Endothelial cell of umbilical vein (primary cell): ENCODE results near the gene VCAN. TPM values are rescaled to one million over a fixed set of nuclear protein-coding genes. Genes with fewer than 3 reads are reported as not detected.

ENCODE experiments used
- BruUV-seq: library from RNA; stranded (reverse); fragments of 400-500 nt; replicated peaks from 2 replicates; lab custom pipeline; 2021; lab: Mats Ljungman, UMichigan
- CTCF ChIA-PET: fragments of 300-600, 350-600 bp; sonication (Branson Sonifier 250); formaldehyde crosslinking; loops from one replicate; lab custom pipeline; 2021; ENCODE audit warnings: antibody characterized with exemption, inconsistent platforms; lab: Charles Lee
- POLR2A ChIA-PET: fragments of 300-600, 350-600 bp; sonication (Branson Sonifier 250); formaldehyde crosslinking; loops from one replicate; lab custom pipeline; 2021; ENCODE audit warnings: antibody characterized with exemption, inconsistent platforms; lab: Charles Lee
- DNase-seq: peaks from one replicate; pipeline ENCODE4 v3.0.0-alpha.2; 2011; ENCODE audit warnings: low read depth, low spot score
- FAIRE-seq: peaks from 2 replicates; lab custom pipeline; 2011; peaks lifted over from hg19 to GRCh38; lab: Jason Lieb, UNC
- H2AFZ ChIP-seq: 2 replicates; pipeline ENCODE4 v1.6.0; 2012; ENCODE audit warnings: low read depth, low read length, control low read depth, inconsistent platforms
- H3K27ac ChIP-seq: 2 replicates; pipeline ENCODE4 v1.5.1; 2011; ENCODE audit warnings: low read depth, mild to moderate bottlenecking, control low read depth, low read length, moderate library complexity; ENCODE audit not compliant: insufficient read depth
- H3K27me3 ChIP-seq, 2 experiments: 2 replicates each; pipeline versions ENCODE4 v1.6.0 to v1.6.1; 2011; ENCODE audit warnings: low read length in 2 of 2, mixed read lengths in 1 of 2; ENCODE audit not compliant: control insufficient read depth in 2 of 2, insufficient read depth in 2 of 2
- H3K36me3 ChIP-seq, 2 experiments: 2 replicates in 1 of 2; 3 replicates in 1 of 2; pipeline ENCODE4 v1.5.1; 2011; ENCODE audit warnings: low read length in 2 of 2, mild to moderate bottlenecking in 1 of 2, moderate library complexity in 1 of 2; ENCODE audit not compliant: control insufficient read depth in 2 of 2, insufficient read depth in 2 of 2; ENCODE audit errors: extremely low read depth in 1 of 2
- H3K4me1 ChIP-seq: 3 replicates; pipeline ENCODE4 v1.5.1; 2011; ENCODE audit warnings: mild to moderate bottlenecking, low read length; ENCODE audit not compliant: control insufficient read depth, insufficient read depth; ENCODE audit errors: extremely low read depth
- H3K4me2 ChIP-seq: 2 replicates; pipeline ENCODE4 v1.6.1; 2011; ENCODE audit warnings: low read length, control low read depth, mixed read lengths; ENCODE audit not compliant: insufficient read depth
- H3K4me3 ChIP-seq, 3 experiments: fragments of 200-600 bp in 1 of 3; sonication (generic), shearing (Covaris generic) in 1 of 3; replicated peaks in 1 of 3; 2 replicates each; pipeline ENCODE4 v1.5.1; 2011 to 2016; ENCODE audit warnings: control low read depth in 3 of 3, low read length in 3 of 3, mild to moderate bottlenecking in 2 of 3, inconsistent platforms in 1 of 3, low read depth in 1 of 3, moderate library complexity in 1 of 3; ENCODE audit not compliant: insufficient read depth in 1 of 3
- H3K79me2 ChIP-seq: 2 replicates; pipeline ENCODE4 v1.6.0; 2012; ENCODE audit warnings: low read length, inconsistent platforms; ENCODE audit not compliant: control insufficient read depth, insufficient read depth
- H3K9ac ChIP-seq: replicated peaks from 2 replicates; pipeline ENCODE3; 2011; ENCODE audit warnings: low read length, control low read depth; ENCODE audit not compliant: insufficient read depth; ENCODE audit errors: extremely low read depth
- H3K9me1 ChIP-seq: replicated peaks from 3 replicates; pipeline ENCODE4 v1.6.0; 2011; ENCODE audit warnings: mild to moderate bottlenecking, low read length; ENCODE audit not compliant: control insufficient read depth, insufficient read depth; ENCODE audit errors: extremely low read depth
- H3K9me3 ChIP-seq: replicated peaks from 2 replicates; pipeline ENCODE4 v1.5.1; 2012; ENCODE audit warnings: low read length, inconsistent platforms; ENCODE audit not compliant: control insufficient read depth, insufficient read depth
- H4K20me1 ChIP-seq: replicated peaks from 2 replicates; pipeline ENCODE3; 2011; ENCODE audit warnings: mild to moderate bottlenecking, low read length; ENCODE audit not compliant: control insufficient read depth, insufficient read depth; ENCODE audit errors: extremely low read depth
- CTCF ChIP-seq, 2 donors: IDR thresholded peaks; 1 replicate in 1 of 2; 2 replicates in 1 of 2; pipeline ENCODE4 v1.5.1; 2011; ENCODE audit warnings: low read length in 2 of 2, mild to moderate bottlenecking in 2 of 2, moderate library complexity in 2 of 2, control low read depth in 1 of 2, inconsistent platforms in 1 of 2, low read depth in 1 of 2; ENCODE audit not compliant: insufficient read depth in 1 of 2; ENCODE audit errors: extremely low read depth in 1 of 2
- FOS ChIP-seq: IDR thresholded peaks from 2 replicates; pipeline ENCODE4 v1.6.1; 2011; ENCODE audit warnings: mild to moderate bottlenecking, low read length, moderate library complexity, borderline replicate concordance; ENCODE audit not compliant: insufficient read depth
- JUN ChIP-seq: IDR thresholded peaks from 2 replicates; pipeline ENCODE4 v1.6.1; 2011; ENCODE audit warnings: borderline replicate concordance, low read depth; ENCODE audit not compliant: insufficient read length, insufficient read depth
- POLR2AphosphoS5 ChIP-seq: IDR thresholded peaks from 2 replicates; pipeline ENCODE4 v1.6.1; 2012; ENCODE audit warnings: low read depth, mild to moderate bottlenecking, control low read depth, low read length, moderate library complexity; ENCODE audit not compliant: insufficient read depth
- dilution Hi-C: fragments of 300-500 bp; cut with MboI; formaldehyde crosslinking; loops from one replicate; pipeline ENCODE4 v1.15.0; 2019; ENCODE audit warnings: low sequenced_read_pairs; ENCODE audit not compliant: extremely low pct_ligation_motif_present
- intact Hi-C: fragments of 100-400 bp; cut with micrococcal nuclease; formaldehyde crosslinking; loops from one replicate; pipeline ENCODE4 v1.10.0; 2022
- polyA plus RNA-seq, 4 experiments: library from polyadenylated mRNA; depleted of rRNA in 3 of 4; stranded (reverse) in 3 of 4; unstranded in 1 of 4; fragments of >200 nt; gene quantifications; 2 replicates each; pipeline versions ENCODE4 v1.2.1 to v1.2.3, GENCODE V29; 2011 to 2012; ENCODE audit warnings: missing spikeins in 1 of 4
- total RNA-seq: library from RNA; stranded (reverse); gene quantifications from 2 replicates; pipeline ENCODE4 v1.2.3, GENCODE V29; 2021

Gene VCAN
- total and polyA plus RNA-seq, 2 donors (not counting 3 experiments of a cell fraction or from before 2014, with no cell fraction given), result 0.35 to 1.2 TPM

- H3K36me3 ChIP-seq, result no peaks in the 10 kb centered on the region
- H3K9me3 ChIP-seq, result no peaks in the 10 kb centered on the region
- no peaks in the 10 kb centered on the region for H3K79me2 ChIP-seq
- H3K27ac ChIP-seq, result no peak overlapping the region
- H2AFZ ChIP-seq, result no peak overlapping the region
- dilution Hi-C loops, result no loop called here
- POLR2A ChIA-PET, result no interaction called here
- intact Hi-C loops, result no loop called here
- H3K4me3 ChIP-seq, result no peak overlapping the region
- TF ChIP-seq JUN (no peak), POLR2AphosphoS5 (no peak)
- no peaks in the 10 kb centered on the region for H3K9me1 ChIP-seq
- no TSS peak for BruUV-seq
- no peaks in the 10 kb centered on the region for H3K4me1 ChIP-seq
- H4K20me1 ChIP-seq, result no peaks in the 10 kb centered on the region
- no peak for DNase-seq
- CTCF ChIA-PET, result interaction anchor here (0.8 kb wide), 1 partner anchor 8 kb away, joined by 3 read pairs; no protein-coding TSS in a partner anchor
- H3K9ac ChIP-seq, result no peak overlapping the region
- FAIRE-seq, result no peak
- H3K4me2 ChIP-seq, result no peak overlapping the region
- peaks cover 5 to 13% of the 10 kb centered on the region in 2 experiments for H3K27me3 ChIP-seq
Observed at GRCh38 chr5:83426855-83427254, 44.7 kb upstream of the VCAN start.

GRCh38 chr5:83428126-83428525 is 43.4 kb upstream of the VCAN start:
- Histone ChIP-seq H3K9me3 (no peaks in the 10 kb centered on the region), H3K4me3 (no peak overlapping the region), H3K36me3 (no peaks in the 10 kb centered on the region), H3K27me3 (peaks cover 5 to 13% of the 10 kb centered on the region in 2 experiments), H3K4me1 (no peaks in the 10 kb centered on the region), H4K20me1 (no peaks in the 10 kb centered on the region), H2AFZ (no peak overlapping the region), H3K9me1 (no peaks in the 10 kb centered on the region), H3K79me2 (no peaks in the 10 kb centered on the region), H3K4me2 (no peak overlapping the region), H3K27ac (no peak overlapping the region), H3K9ac (no peak overlapping the region)
- intact Hi-C loops (no loop called here), dilution Hi-C loops (no loop called here)
- no peak for DNase-seq
- FAIRE-seq, result no peak
- TF ChIP-seq FOS (no peak), CTCF (IDR thresholded peaks at IDR 0.05; ENCODE audit: extremely low read depth in 1 of 2, insufficient read depth in 1 of 2, low read depth in 1 of 2, low read length in 2 of 2) (no peak)
- CTCF ChIA-PET, result interaction anchor here (3.9 kb wide), 1 partner anchor 1064 kb away, joined by 34 read pairs; no protein-coding TSS in a partner anchor
- POLR2A ChIA-PET, result no interaction called here
- BruUV-seq, result no TSS peak
